ENCODE data around the gene SCGB2B2.
A peak's percentile ranks its signal among the peaks of the same experiment; 100 is the strongest.

The SCGB2B2 gene

DNA sequence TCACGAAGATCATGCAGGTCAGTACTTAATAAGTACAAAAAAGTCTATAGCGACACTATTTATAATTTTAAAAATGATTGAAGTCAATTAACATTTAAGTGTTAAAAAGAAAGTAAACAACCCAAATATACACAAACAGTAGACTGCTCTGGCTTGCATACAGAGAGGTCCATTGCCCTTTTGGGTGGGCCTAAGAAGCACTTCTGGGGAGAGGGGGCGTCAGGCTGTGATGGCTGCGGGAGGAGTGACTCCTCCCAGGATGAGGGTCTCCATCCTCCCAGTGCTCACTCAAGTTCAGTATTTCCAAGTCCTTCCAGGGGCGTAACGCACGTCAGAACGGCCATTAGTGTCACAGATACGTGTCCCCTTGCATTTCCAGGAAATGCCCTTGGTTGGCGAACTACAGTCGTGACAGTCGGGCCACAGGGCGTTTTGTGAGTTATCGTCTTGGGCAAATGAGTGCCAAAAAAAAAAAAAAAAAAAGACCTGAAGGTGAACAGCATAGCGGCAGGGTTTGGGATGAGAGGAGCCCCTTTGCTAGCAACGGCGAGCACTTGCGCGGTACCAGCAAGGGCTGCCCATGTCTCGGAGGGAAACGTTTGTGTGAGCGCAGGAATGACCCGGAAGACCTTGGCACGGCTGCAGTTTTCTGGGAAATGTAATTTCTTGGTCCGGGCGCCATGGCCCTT, at the start of gene SCGB2B2 (continued):
- TF ChIP-seq PRDM4 (tag by site-specific recombination; IDR thresholded peaks at IDR 0.05) (peak; percentile 51; the same call in 1 of the 2 replicates), MZF1 (tag by site-specific recombination; IDR thresholded peaks at IDR 0.05; ENCODE audit: borderline replicate concordance) (peak; percentile 59; the same call in 1 of the 2 replicates), ZNF658 (tag by site-specific recombination; IDR thresholded peaks at IDR 0.05) (no peak), ZNF626 (tag by site-specific recombination; IDR thresholded peaks at IDR 0.05) (no peak), ZNF792 (tag by site-specific recombination; IDR thresholded peaks at IDR 0.05) (peak; percentile 90; the same call in 1 of the 2 replicates), ZNF555 (tag by site-specific recombination; conservative IDR thresholded peaks at IDR 0.05) (no peak), ZNF16 (tag by site-specific recombination; IDR thresholded peaks at IDR 0.05; ENCODE audit: low read depth) (peak; percentile 38; the same call in 1 of the 2 replicates), ZNF121 (tag by site-specific recombination; IDR thresholded peaks at IDR 0.05) (peak; percentile 74; the same call in 1 of the 2 replicates), GLIS2 (tag by site-specific recombination; IDR thresholded peaks at IDR 0.05) (no peak), ZBTB7A (tag by site-specific recombination; IDR thresholded peaks at IDR 0.05; ENCODE audit: low read depth) (peak; percentile 81), ZNF394 (tag by site-specific recombination; IDR thresholded peaks at IDR 0.05; ENCODE audit: borderline replicate concordance) (peak; percentile 78; the same call in 1 of the 2 replicates), ZNF398 (tag by site-specific recombination; IDR thresholded peaks at IDR 0.05) (no peak), ZNF560 (tag by site-specific recombination; IDR thresholded peaks at IDR 0.05; ENCODE audit: borderline replicate concordance) (no peak), HOXA7 (CRISPR knock-in tag; IDR thresholded peaks at IDR 0.05; ENCODE audit: borderline replicate concordance) (peak; percentile 87; the same call in 1 of the 2 replicates), ZNF530 (tag by site-specific recombination; IDR thresholded peaks at IDR 0.05; ENCODE audit: low read depth) (peak; percentile 59; the same call in 1 of the 2 replicates), KLF9 (tag by site-specific recombination; IDR thresholded peaks at IDR 0.05; ENCODE audit: low read depth) (peak; percentile 87), PRDM1 (tag by site-specific recombination; IDR thresholded peaks at IDR 0.05) (no peak; the same call in 1 of the 2 replicates), IKZF3 (tag by site-specific recombination; IDR thresholded peaks at IDR 0.05) (peak; percentile 92), SP3 (tag by site-specific recombination; IDR thresholded peaks at IDR 0.05) (peak; percentile 85), RBAK (tag by site-specific recombination; IDR thresholded peaks at IDR 0.05) (no peak), ZNF692 (tag by site-specific recombination; IDR thresholded peaks at IDR 0.05) (peak; percentile 84), ZNF404 (tag by site-specific recombination; IDR thresholded peaks at IDR 0.05) (no peak), ZFP69B (tag by site-specific recombination; IDR thresholded peaks at IDR 0.05) (peak; percentile 95), ZBTB26 (tag by site-specific recombination; optimal IDR thresholded peaks at IDR 0.05) (no peak)
- TF ChIP-seq, protein P1, sequence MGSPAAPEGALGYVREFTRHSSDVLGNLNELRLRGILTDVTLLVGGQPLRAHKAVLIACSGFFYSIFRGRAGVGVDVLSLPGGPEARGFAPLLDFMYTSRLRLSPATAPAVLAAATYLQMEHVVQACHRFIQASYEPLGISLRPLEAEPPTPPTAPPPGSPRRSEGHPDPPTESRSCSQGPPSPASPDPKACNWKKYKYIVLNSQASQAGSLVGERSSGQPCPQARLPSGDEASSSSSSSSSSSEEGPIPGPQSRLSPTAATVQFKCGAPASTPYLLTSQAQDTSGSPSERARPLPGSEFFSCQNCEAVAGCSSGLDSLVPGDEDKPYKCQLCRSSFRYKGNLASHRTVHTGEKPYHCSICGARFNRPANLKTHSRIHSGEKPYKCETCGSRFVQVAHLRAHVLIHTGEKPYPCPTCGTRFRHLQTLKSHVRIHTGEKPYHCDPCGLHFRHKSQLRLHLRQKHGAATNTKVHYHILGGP (tag by site-specific recombination; IDR thresholded peaks at IDR 0.05) = peak; percentile 99
- TF ChIP-seq, protein P2, sequence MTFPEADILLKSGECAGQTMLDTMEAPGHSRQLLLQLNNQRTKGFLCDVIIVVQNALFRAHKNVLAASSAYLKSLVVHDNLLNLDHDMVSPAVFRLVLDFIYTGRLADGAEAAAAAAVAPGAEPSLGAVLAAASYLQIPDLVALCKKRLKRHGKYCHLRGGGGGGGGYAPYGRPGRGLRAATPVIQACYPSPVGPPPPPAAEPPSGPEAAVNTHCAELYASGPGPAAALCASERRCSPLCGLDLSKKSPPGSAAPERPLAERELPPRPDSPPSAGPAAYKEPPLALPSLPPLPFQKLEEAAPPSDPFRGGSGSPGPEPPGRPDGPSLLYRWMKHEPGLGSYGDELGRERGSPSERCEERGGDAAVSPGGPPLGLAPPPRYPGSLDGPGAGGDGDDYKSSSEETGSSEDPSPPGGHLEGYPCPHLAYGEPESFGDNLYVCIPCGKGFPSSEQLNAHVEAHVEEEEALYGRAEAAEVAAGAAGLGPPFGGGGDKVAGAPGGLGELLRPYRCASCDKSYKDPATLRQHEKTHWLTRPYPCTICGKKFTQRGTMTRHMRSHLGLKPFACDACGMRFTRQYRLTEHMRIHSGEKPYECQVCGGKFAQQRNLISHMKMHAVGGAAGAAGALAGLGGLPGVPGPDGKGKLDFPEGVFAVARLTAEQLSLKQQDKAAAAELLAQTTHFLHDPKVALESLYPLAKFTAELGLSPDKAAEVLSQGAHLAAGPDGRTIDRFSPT (tag by site-specific recombination; IDR thresholded peaks at IDR 0.05) = peak; percentile 91
- TF ChIP-seq, protein P3, sequence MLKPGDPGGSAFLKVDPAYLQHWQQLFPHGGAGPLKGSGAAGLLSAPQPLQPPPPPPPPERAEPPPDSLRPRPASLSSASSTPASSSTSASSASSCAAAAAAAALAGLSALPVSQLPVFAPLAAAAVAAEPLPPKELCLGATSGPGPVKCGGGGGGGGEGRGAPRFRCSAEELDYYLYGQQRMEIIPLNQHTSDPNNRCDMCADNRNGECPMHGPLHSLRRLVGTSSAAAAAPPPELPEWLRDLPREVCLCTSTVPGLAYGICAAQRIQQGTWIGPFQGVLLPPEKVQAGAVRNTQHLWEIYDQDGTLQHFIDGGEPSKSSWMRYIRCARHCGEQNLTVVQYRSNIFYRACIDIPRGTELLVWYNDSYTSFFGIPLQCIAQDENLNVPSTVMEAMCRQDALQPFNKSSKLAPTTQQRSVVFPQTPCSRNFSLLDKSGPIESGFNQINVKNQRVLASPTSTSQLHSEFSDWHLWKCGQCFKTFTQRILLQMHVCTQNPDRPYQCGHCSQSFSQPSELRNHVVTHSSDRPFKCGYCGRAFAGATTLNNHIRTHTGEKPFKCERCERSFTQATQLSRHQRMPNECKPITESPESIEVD (tag by site-specific recombination; IDR thresholded peaks at IDR 0.05) = peak; percentile 36; the same call in 1 of the 2 replicates

Measured in HEK293 (cell line).